Right hindlimb (tissue), 1 donor: ENCODE data around the gene TBX10.
"Not testable (repeated sequence)": the region's sequence is repeated elsewhere in the genome, so short reads cannot be mapped to it uniquely, and the experiment has no call there.

Source experiments
- DNase-seq: peaks from one replicate; pipeline ENCODE4 v3.0.0-alpha.2; 2018

Gene TBX10

GRCh38 chr11:67644472-67645418 lies 5.2 kb upstream of the TBX10 start:
- peak; percentile 14 for DNase-seq

GRCh38 chr11:67644042-67644441 lies 4.5 kb upstream of the TBX10 start:
- DNase-seq: peak; percentile 5

- no peak for DNase-seq
Measured at GRCh38 chr11:67642173-67643120, 2.9 kb upstream of the TBX10 start.

GRCh38 chr11:67641338-67642172 lies 2.0 kb upstream of the TBX10 start:
- peak; percentile 15 for DNase-seq

- DNase-seq: no peak
Measured at GRCh38 chr11:67640758-67641337, 1.3 kb upstream of the TBX10 start.

- DNase-seq: peak; percentile 59
Measured at GRCh38 chr11:67640021-67640757, 626 bp upstream of the TBX10 start.

- DNase-seq: no peak
Measured at GRCh38 chr11:67638535-67639437, 777 bp downstream of the TBX10 start.

- DNase-seq: not testable (repeated sequence)
Measured at GRCh38 chr11:67637441-67637840, 2.1 kb downstream of the TBX10 start.

GRCh38 chr11:67636962-67637361 lies 2.6 kb downstream of the TBX10 start:
- DNase-seq: no peak

GRCh38 chr11:67635231-67635521 lies 4.4 kb downstream of the TBX10 start:
- no peak for DNase-seq

- peak; percentile 13 for DNase-seq
Measured at GRCh38 chr11:67634366-67635230, 5.0 kb downstream of the TBX10 start.

- DNase-seq: peak; percentile 17
Measured at GRCh38 chr11:67633758-67634365, 5.7 kb downstream of the TBX10 start.

- peak; percentile 17 for DNase-seq
Measured at GRCh38 chr11:67632982-67633755, 6.4 kb downstream of the TBX10 start.

- DNase-seq: peak; percentile 24
Measured at GRCh38 chr11:67632175-67632981, 7.2 kb downstream of the TBX10 start.

- no peak for DNase-seq
Measured at GRCh38 chr11:67631853-67632174, 7.7 kb downstream of the TBX10 start.

GRCh38 chr11:67631411-67631810 lies 8.2 kb downstream of the TBX10 start:
- DNase-seq: peak; percentile 46

GRCh38 chr11:67630943-67631331 lies 8.6 kb downstream of the TBX10 start:
- DNase-seq: no peak
